H1 (cell line): ENCODE results near the gene ENAH. TPM values are rescaled to one million over a fixed set of nuclear protein-coding genes. Genes with fewer than 3 reads are reported as not detected.

Experiments
- CTCF ChIA-PET: fragments of 300-600 bp; sonication (Branson Sonifier 250); formaldehyde crosslinking; loops from one replicate; lab custom pipeline; 2021; ENCODE audit not compliant: partially characterized antibody; lab: Charles Lee
- POLR2A ChIA-PET: fragments of 300-600 bp; sonication (Branson Sonifier 250); formaldehyde crosslinking; loops from one replicate; lab custom pipeline; 2021; ENCODE audit warnings: inconsistent platforms; ENCODE audit not compliant: partially characterized antibody; lab: Charles Lee
- DNase-seq, 2 experiments: peaks; one replicate each; pipeline versions ENCODE4 v3.0.0 to v3.0.0-alpha.2; 2010 to 2022; ENCODE audit warnings: low spot score in 2 of 2, low read depth in 1 of 2, mixed read lengths in 1 of 2
- FAIRE-seq: peaks from 2 replicates; lab custom pipeline; 2011; peaks lifted over from hg19 to GRCh38; lab: Jason Lieb, UNC
- H2AFZ ChIP-seq: 2 replicates; pipeline ENCODE4 v1.8.1; 2012; ENCODE audit warnings: low read length, inconsistent platforms
- H2AK5ac ChIP-seq: 2 replicates; pipeline ENCODE4 v1.6.1; 2013; ENCODE audit warnings: low read depth, low read length
- H2BK120ac ChIP-seq: replicated peaks from 2 replicates; pipeline ENCODE3; 2013; ENCODE audit warnings: low read depth, low read length, inconsistent platforms
- H2BK12ac ChIP-seq: 2 replicates; pipeline ENCODE4 v1.6.1; 2013; ENCODE audit warnings: low read depth, low read length
- H2BK15ac ChIP-seq: 2 replicates; pipeline ENCODE4 v1.6.1; 2013; ENCODE audit warnings: low read length
- H2BK20ac ChIP-seq: 2 replicates; pipeline ENCODE4 v1.6.1; 2013; ENCODE audit warnings: low read length
- H2BK5ac ChIP-seq: 2 replicates; pipeline ENCODE4 v1.6.1; 2013; ENCODE audit warnings: low read depth, low read length
- H3K14ac ChIP-seq: 2 replicates; pipeline ENCODE4 v1.6.1; 2013; ENCODE audit warnings: inconsistent platforms; ENCODE audit not compliant: insufficient read length
- H3K18ac ChIP-seq: 2 replicates; pipeline ENCODE4 v1.6.1; 2013; ENCODE audit warnings: low read length; ENCODE audit errors: extremely low read depth
- H3K23ac ChIP-seq: 2 replicates; pipeline ENCODE4 v1.6.1; 2013; ENCODE audit warnings: inconsistent platforms; ENCODE audit not compliant: insufficient read length
- H3K23me2 ChIP-seq: 2 replicates; pipeline ENCODE4 v1.6.1; 2013; ENCODE audit warnings: low read depth, low read length
- H3K27ac ChIP-seq: 2 replicates; pipeline ENCODE4 v1.6.1; 2011; ENCODE audit warnings: low read depth, low read length, inconsistent platforms
- H3K27me3 ChIP-seq, 4 experiments: replicated peaks in 1 of 4; 1 replicate in 1 of 4; 2 replicates in 3 of 4; pipeline versions ENCODE4 v1.6.1 to v1.8.1; 2011 to 2013; ENCODE audit warnings: low read length in 3 of 4, mild to moderate bottlenecking in 3 of 4, inconsistent platforms in 2 of 4, mixed read lengths in 2 of 4, moderate library complexity in 1 of 4; ENCODE audit not compliant: control insufficient read depth in 3 of 4, insufficient read depth in 3 of 4; ENCODE audit errors: extremely low read depth in 1 of 4
- H3K36me3 ChIP-seq, 4 experiments: 2 replicates each; pipeline versions ENCODE4 v1.6.1 to v1.8.1; 2011 to 2013; ENCODE audit warnings: mild to moderate bottlenecking in 4 of 4, low read length in 3 of 4, moderate library complexity in 2 of 4, control low read depth in 1 of 4, inconsistent platforms in 1 of 4; ENCODE audit not compliant: insufficient read depth in 4 of 4, control insufficient read depth in 2 of 4
- H3K4ac ChIP-seq: replicated peaks from 2 replicates; pipeline ENCODE3; 2013; ENCODE audit warnings: low read length, low read depth, mixed read lengths, inconsistent platforms; ENCODE audit not compliant: insufficient read length
- H3K4me1 ChIP-seq, 4 experiments: replicated peaks in 1 of 4; 1 replicate in 1 of 4; 2 replicates in 3 of 4; pipeline versions ENCODE4 v1.6.1 to v1.8.1; 2011 to 2013; ENCODE audit warnings: low read length in 3 of 4, inconsistent platforms in 2 of 4, mixed read lengths in 1 of 4; ENCODE audit not compliant: insufficient read depth in 4 of 4, control insufficient read depth in 3 of 4
- H3K4me2 ChIP-seq, 2 experiments: 2 replicates each; pipeline versions ENCODE4 v1.6.1 to v1.8.1; 2011 to 2013; ENCODE audit warnings: low read depth in 2 of 2, low read length in 2 of 2, control low read depth in 1 of 2, inconsistent platforms in 1 of 2, mild to moderate bottlenecking in 1 of 2; ENCODE audit not compliant: insufficient read depth in 1 of 2
- H3K4me3 ChIP-seq, 4 experiments: fragments of 200-600, 300-600 bp in 1 of 4; sonication (generic), shearing (Covaris generic), sonication (Bioruptor Twin) in 1 of 4; 2 replicates each; pipeline versions ENCODE4 v1.5.1 to v1.8.1; 2011 to 2016; ENCODE audit warnings: low read length in 4 of 4, low read depth in 3 of 4, control low read depth in 2 of 4, inconsistent platforms in 2 of 4, mild to moderate bottlenecking in 2 of 4, mixed read lengths in 1 of 4, moderate library complexity in 1 of 4; ENCODE audit not compliant: insufficient read depth in 2 of 4; ENCODE audit errors: extremely low read depth in 1 of 4
- H3K56ac ChIP-seq: replicated peaks from 2 replicates; pipeline ENCODE3; 2013; ENCODE audit warnings: low read depth, mild to moderate bottlenecking, mixed read lengths, low read length, inconsistent platforms; ENCODE audit not compliant: insufficient read length
- H3K79me1 ChIP-seq: 2 replicates; pipeline ENCODE4 v1.6.1; 2013; ENCODE audit warnings: low read depth, low read length, control low read depth
- H3K79me2 ChIP-seq, 2 experiments: 2 replicates each; pipeline versions ENCODE4 v1.6.1 to v1.8.1; 2012 to 2013; ENCODE audit warnings: low read length in 2 of 2, mild to moderate bottlenecking in 2 of 2, inconsistent platforms in 1 of 2; ENCODE audit not compliant: insufficient read depth in 2 of 2, control insufficient read depth in 1 of 2
- H3K9ac ChIP-seq, 4 experiments: replicated peaks in 1 of 4; 1 replicate in 1 of 4; 2 replicates in 3 of 4; pipeline versions ENCODE4 v1.6.1 to v1.8.1; 2011 to 2013; ENCODE audit warnings: low read depth in 3 of 4, low read length in 3 of 4, control low read depth in 2 of 4, mild to moderate bottlenecking in 2 of 4, moderate library complexity in 2 of 4, inconsistent platforms in 1 of 4; ENCODE audit errors: extremely low read depth in 1 of 4
- H3K9me3 ChIP-seq, 2 experiments: 2 replicates each; pipeline versions ENCODE4 v1.6.1 to v1.8.1; 2012 to 2013; ENCODE audit warnings: mild to moderate bottlenecking in 2 of 2, moderate library complexity in 2 of 2, control low read depth in 1 of 2, inconsistent platforms in 1 of 2, low read depth in 1 of 2, low read length in 1 of 2, mixed read lengths in 1 of 2; ENCODE audit not compliant: insufficient read depth in 2 of 2
- H4K20me1 ChIP-seq, 2 experiments: replicated peaks in 1 of 2; 2 replicates each; pipeline versions ENCODE3 to v1.8.1; 2011 to 2013; ENCODE audit warnings: inconsistent platforms in 2 of 2, low read length in 2 of 2, mild to moderate bottlenecking in 1 of 2; ENCODE audit not compliant: insufficient read depth in 2 of 2, control insufficient read depth in 1 of 2
- H4K5ac ChIP-seq: 2 replicates; pipeline ENCODE4 v1.6.1; 2013; ENCODE audit warnings: low read length, low read depth, mixed read lengths, inconsistent platforms; ENCODE audit not compliant: insufficient read length
- H4K8ac ChIP-seq: 2 replicates; pipeline ENCODE4 v1.8.0; 2013; ENCODE audit warnings: mild to moderate bottlenecking, moderate library complexity, low read length, inconsistent platforms; ENCODE audit not compliant: insufficient read depth; ENCODE audit errors: extremely low read depth
- H4K91ac ChIP-seq: replicated peaks from 2 replicates; pipeline ENCODE3; 2013; ENCODE audit warnings: low read length, mixed read lengths, inconsistent platforms; ENCODE audit not compliant: insufficient read length
- ASH2L ChIP-seq: fragments of 200-600, 300-600 bp; sonication (generic); IDR thresholded peaks from one replicate; pipeline ENCODE4 v1.7.1; 2017; ENCODE audit warnings: low read length
- PHF8 ChIP-seq: fragments of 200-600 bp; sonication (generic); conservative IDR thresholded peaks from 2 replicates; pipeline ENCODE4 v1.7.1; 2012; ENCODE audit warnings: low read depth, mild to moderate bottlenecking, inconsistent platforms, low read length, moderate library complexity
- SAP30 ChIP-seq: fragments of 300-600 bp; sonication (generic); IDR thresholded peaks from 2 replicates; pipeline ENCODE4 v1.7.1; 2012; ENCODE audit warnings: low read length, moderate library complexity, mild to moderate bottlenecking, inconsistent platforms; ENCODE audit not compliant: insufficient read depth, insufficient replicate concordance
- SP1 ChIP-seq: IDR thresholded peaks from 2 replicates; pipeline ENCODE4 v1.6.1; 2011; ENCODE audit warnings: low read depth, low read length
- SRF ChIP-seq: IDR thresholded peaks from 2 replicates; pipeline ENCODE4 v1.6.1; 2011; ENCODE audit warnings: mild to moderate bottlenecking, low read depth, low read length, moderate library complexity
- WGBS, 2 experiments: shearing (Covaris generic) in 1 of 2; methylation state at CpG; one replicate each; pipeline versions ENCODE4 v1.1.6 to v1.1.7; 2013 to 2015; ENCODE audit warnings: low lambda C conversion rate in 2 of 2, mixed read lengths in 2 of 2, inconsistent platforms in 1 of 2, low coverage in 1 of 2, missing lambda C conversion rate in 1 of 2; ENCODE audit not compliant: insufficient replicate concordance in 2 of 2, insufficient coverage in 1 of 2, insufficient read length in 1 of 2; ENCODE audit errors: extremely low coverage in 1 of 2, missing lambda C conversion rate in 1 of 2; 5-methylcytosine and 5-hydroxymethylcytosine counted together
- polyA plus RNA-seq, 7 experiments: library from polyadenylated mRNA; depleted of rRNA in 3 of 7; stranded (reverse) in 5 of 7; unstranded in 2 of 7; fragments of >200 nt in 5 of 7; fragments of 200-250 nt in 2 of 7; gene quantifications; 1 replicate in 5 of 7; 2 replicates in 1 of 7; 4 replicates in 1 of 7; pipeline versions ENCODE4 v1.2.1 to v1.2.3, GENCODE V29; 2011 to 2013; ENCODE audit warnings: missing spikeins in 2 of 7, mixed read lengths in 2 of 7
- total RNA-seq: library from RNA; stranded (reverse); fragmentation: NEBNext Ultra II Directional; extraction: Animal tissue kit (Norgen Biotek cat#: 25700); gene quantifications from 2 replicates; pipeline ENCODE4 v1.2.1, GENCODE V29; 2021
- TF ChIP-seq, protein P1 (sequence below): IDR thresholded peaks from 2 replicates; pipeline ENCODE4 v1.6.1; 2012; ENCODE audit warnings: low read length, inconsistent platforms

ENAH gene
- total and polyA plus RNA-seq, 2 of the 8 experiments (the other 6 are each of a cell fraction or from before 2014, with no cell fraction given), result 39.1 to 335 TPM

DNA sequence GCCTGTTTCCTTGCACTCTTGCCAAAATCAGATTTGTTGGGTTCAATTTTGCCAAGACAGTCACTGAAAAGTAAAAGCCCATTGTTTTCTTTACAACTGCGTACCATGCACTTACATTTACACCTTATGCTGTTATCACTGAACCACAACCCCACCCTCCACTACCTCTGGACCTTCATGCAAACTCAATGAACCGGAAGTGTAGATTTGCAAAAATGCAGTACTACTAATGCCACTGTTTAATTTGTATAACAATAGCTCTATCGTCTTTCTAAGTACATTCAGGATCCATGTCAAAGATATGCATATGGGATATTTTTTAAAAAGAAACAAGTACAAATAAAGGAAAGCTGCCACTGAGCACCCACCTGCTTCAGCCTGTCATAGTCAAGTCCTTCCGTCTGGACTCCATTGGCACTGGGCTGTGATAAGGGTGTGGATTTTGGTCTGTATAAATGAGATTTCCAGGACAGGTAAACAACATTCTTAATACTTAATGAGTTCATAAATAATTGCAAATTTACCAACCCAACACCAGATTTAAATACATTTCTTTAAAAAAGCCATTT lies 152.2 kb downstream of the ENAH start:
- H3K27ac ChIP-seq, result no peak overlapping the region
- peak overlapping the region in 1 of 4 experiments; percentile 26; a peak in 1 of 8 replicates for H3K4me3 ChIP-seq
- H3K14ac ChIP-seq, result no peak overlapping the region
- FAIRE-seq, result peak; percentile 82
- H3K56ac ChIP-seq, result no peak overlapping the region
- H2BK12ac ChIP-seq, result no peak overlapping the region
- H3K27me3 ChIP-seq, result no peaks in the 10 kb centered on the region
- H3K79me2 ChIP-seq, result 0 out of 4 replicates have a peak, but pooled peaks cover 0 to 3% of the 10 kb centered on the region in 2 experiments
- H4K8ac ChIP-seq, result no peak overlapping the region
- no peak overlapping the region for H3K18ac ChIP-seq
- H2BK15ac ChIP-seq, result no peak overlapping the region
- POLR2A ChIA-PET, result interaction anchor here (0.9 kb wide), 1 partner anchor 10 kb away, joined by 3 read pairs; no protein-coding TSS in a partner anchor
- H2BK20ac ChIP-seq, result no peak overlapping the region
- no peak for TF ChIP-seq SRF
- no peak for TF ChIP-seq SAP30
- TF ChIP-seq ASH2L, result no peak
- TF ChIP-seq, protein P1, sequence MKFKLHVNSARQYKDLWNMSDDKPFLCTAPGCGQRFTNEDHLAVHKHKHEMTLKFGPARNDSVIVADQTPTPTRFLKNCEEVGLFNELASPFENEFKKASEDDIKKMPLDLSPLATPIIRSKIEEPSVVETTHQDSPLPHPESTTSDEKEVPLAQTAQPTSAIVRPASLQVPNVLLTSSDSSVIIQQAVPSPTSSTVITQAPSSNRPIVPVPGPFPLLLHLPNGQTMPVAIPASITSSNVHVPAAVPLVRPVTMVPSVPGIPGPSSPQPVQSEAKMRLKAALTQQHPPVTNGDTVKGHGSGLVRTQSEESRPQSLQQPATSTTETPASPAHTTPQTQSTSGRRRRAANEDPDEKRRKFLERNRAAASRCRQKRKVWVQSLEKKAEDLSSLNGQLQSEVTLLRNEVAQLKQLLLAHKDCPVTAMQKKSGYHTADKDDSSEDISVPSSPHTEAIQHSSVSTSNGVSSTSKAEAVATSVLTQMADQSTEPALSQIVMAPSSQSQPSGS, result no peak
- no peak for TF ChIP-seq SP1
- no peak for TF ChIP-seq PHF8
- no peaks in the 10 kb centered on the region for H3K9me3 ChIP-seq
- H4K91ac ChIP-seq, result no peak overlapping the region
- no peak overlapping the region for H2AFZ ChIP-seq
- no peak overlapping the region for H2BK5ac ChIP-seq
- peaks cover 0 to 7% (median 3%) of the 10 kb centered on the region in 4 experiments; a peak in 6 of 7 replicates for H3K4me1 ChIP-seq
- H3K4ac ChIP-seq, result no peak overlapping the region
- DNase-seq, result no peak
- CTCF ChIA-PET, result no interaction called here
- H4K20me1 ChIP-seq, result no peaks in the 10 kb centered on the region
- WGBS, 2 experiments, result 54% methylated on average over 4 of the region's 4 CpGs; no CpG with 5 or more reads in 1 of the 2 experiments
- no peak overlapping the region for H4K5ac ChIP-seq
- no peaks in the 10 kb centered on the region for H3K23me2 ChIP-seq
- no peak overlapping the region for H3K23ac ChIP-seq
- H2BK120ac ChIP-seq, result no peak overlapping the region
- H3K9ac ChIP-seq, result peak overlapping the region in 1 of 4 experiments; percentile 34; a peak in 1 of 7 replicates
- H3K36me3 ChIP-seq, result peaks cover 0 to 63% (median 10%) of the 10 kb centered on the region in 4 experiments; a peak in 6 of 8 replicates
- H2AK5ac ChIP-seq, result no peak overlapping the region; the same call in 1 of the 2 replicates
- no peaks in the 10 kb centered on the region for H3K79me1 ChIP-seq
- H3K4me2 ChIP-seq, result peak overlapping the region; percentile 2 to 66
